MCF 10A (cell line): ENCODE results near the gene MS4A10. TPM values are rescaled to one million over a fixed set of nuclear protein-coding genes. Genes with fewer than 3 reads are reported as not detected.

Source experiments
- BruUV-seq: library from RNA; stranded (reverse); fragments of 400-500 nt; replicated peaks from 2 replicates; lab custom pipeline; 2021; lab: Mats Ljungman, UMichigan
- CTCF ChIA-PET: fragments of 300-600 bp; sonication (Branson Sonifier 250); formaldehyde crosslinking; extraction: SDS; loops from one replicate; lab custom pipeline; 2021; ENCODE audit warnings: antibody characterized with exemption, inconsistent platforms; lab: Yijun Ruan, JAX
- POLR2A ChIA-PET: fragments of 300-600, 350-650 bp; sonication (Branson Sonifier 250); formaldehyde crosslinking; extraction: SDS; loops from one replicate; lab custom pipeline; 2020; ENCODE audit warnings: antibody characterized with exemption, inconsistent platforms; lab: Yijun Ruan, JAX
- DNase-seq: peaks from one replicate; pipeline ENCODE4 v3.0.0-alpha.2; 2018; ENCODE audit not compliant: unreplicated experiment
- H3K27ac Mint-ChIP-seq: one replicate; pipeline ENCODE4 v1.8.0; 2022; ENCODE audit warnings: mild to moderate bottlenecking, low read depth, mixed read lengths; ENCODE audit not compliant: unreplicated experiment
- H3K27me3 Mint-ChIP-seq: one replicate; pipeline ENCODE4 v1.8.0; 2022; ENCODE audit warnings: mixed read lengths; ENCODE audit not compliant: insufficient read depth, unreplicated experiment
- H3K36me3 Mint-ChIP-seq: one replicate; pipeline ENCODE4 v1.8.0; 2022; ENCODE audit warnings: mild to moderate bottlenecking, moderate library complexity, mixed read lengths; ENCODE audit not compliant: insufficient read depth, unreplicated experiment
- H3K4me1 Mint-ChIP-seq: one replicate; pipeline ENCODE4 v1.8.0; 2022; ENCODE audit warnings: mixed read lengths; ENCODE audit not compliant: insufficient read depth, unreplicated experiment
- H3K4me3 Mint-ChIP-seq: one replicate; pipeline ENCODE4 v1.8.0; 2022; ENCODE audit warnings: mild to moderate bottlenecking, moderate library complexity, mixed read lengths; ENCODE audit not compliant: unreplicated experiment
- H3K9me3 Mint-ChIP-seq: one replicate; pipeline ENCODE4 v1.8.0; 2022; ENCODE audit warnings: mixed read lengths; ENCODE audit not compliant: unreplicated experiment
- intact Hi-C: fragments of 100-400 bp; cut with micrococcal nuclease; formaldehyde crosslinking; loops from 2 replicates; pipeline ENCODE4 v1.14.1; 2022
- total RNA-seq: library from RNA; stranded (reverse); gene quantifications from 2 replicates; pipeline ENCODE4 v1.2.3, GENCODE V29; 2022
- TF ChIP-seq, protein P1 (sequence below): fragments of 200-600 bp; IDR thresholded peaks from one replicate; pipeline ENCODE4 v1.8.0; 2022; ENCODE audit warnings: antibody characterized with exemption, mild to moderate bottlenecking; ENCODE audit not compliant: unreplicated experiment

The MS4A10 gene
- total RNA-seq, 1 experiment from 2014 or later = not detected

DNA sequence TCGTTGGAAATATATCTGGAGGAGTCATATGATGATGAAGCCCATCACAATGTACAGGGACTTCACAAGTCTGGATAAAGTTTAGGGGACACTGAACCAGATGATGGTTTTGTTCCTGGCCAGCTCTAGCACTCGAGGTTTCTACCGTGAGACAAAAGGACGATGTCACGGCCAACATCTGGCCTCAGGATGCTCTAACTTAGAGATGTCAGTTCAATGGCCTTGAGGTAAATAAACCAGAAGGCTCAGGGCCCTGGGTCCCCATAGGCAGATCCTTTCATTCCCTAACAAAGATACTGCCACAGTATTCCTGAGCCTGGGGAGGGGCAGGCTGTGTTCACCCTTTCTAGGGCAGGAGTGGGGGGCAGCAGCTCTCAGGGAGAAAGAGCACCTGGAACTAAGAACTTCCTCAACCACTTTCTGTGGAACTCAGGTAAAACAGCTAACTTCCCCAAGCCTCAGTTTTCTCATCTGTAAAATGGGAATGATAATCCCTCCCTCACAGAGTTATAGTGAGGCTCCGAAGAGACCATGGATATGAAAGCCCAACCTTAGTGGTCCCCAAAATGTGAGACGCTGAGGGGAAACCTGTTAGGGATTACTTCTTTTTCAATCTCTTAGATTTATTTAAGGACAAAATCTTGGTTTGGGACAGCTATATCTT is 18.3 kb downstream of the MS4A10 start:
- H3K27ac Mint-ChIP-seq = no peak overlapping the region
- intact Hi-C loops = no loop called here
- TF ChIP-seq, protein P1, sequence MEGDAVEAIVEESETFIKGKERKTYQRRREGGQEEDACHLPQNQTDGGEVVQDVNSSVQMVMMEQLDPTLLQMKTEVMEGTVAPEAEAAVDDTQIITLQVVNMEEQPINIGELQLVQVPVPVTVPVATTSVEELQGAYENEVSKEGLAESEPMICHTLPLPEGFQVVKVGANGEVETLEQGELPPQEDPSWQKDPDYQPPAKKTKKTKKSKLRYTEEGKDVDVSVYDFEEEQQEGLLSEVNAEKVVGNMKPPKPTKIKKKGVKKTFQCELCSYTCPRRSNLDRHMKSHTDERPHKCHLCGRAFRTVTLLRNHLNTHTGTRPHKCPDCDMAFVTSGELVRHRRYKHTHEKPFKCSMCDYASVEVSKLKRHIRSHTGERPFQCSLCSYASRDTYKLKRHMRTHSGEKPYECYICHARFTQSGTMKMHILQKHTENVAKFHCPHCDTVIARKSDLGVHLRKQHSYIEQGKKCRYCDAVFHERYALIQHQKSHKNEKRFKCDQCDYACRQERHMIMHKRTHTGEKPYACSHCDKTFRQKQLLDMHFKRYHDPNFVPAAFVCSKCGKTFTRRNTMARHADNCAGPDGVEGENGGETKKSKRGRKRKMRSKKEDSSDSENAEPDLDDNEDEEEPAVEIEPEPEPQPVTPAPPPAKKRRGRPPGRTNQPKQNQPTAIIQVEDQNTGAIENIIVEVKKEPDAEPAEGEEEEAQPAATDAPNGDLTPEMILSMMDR = no peak
- H3K4me3 Mint-ChIP-seq = no peak overlapping the region
- no TSS peak for BruUV-seq
- H3K4me1 Mint-ChIP-seq = no peaks in the 10 kb centered on the region
- H3K36me3 Mint-ChIP-seq = peaks cover 6% of the 10 kb centered on the region
- DNase-seq = no peak
- ChIA-PET CTCF (interaction anchor here (0.7 to 1.5 kb wide), 5 partner anchors 17 to 885 kb away, joined by 3 to 6 read pairs (median 3); no protein-coding TSS in a partner anchor), POLR2A (no interaction called here)
- no peaks in the 10 kb centered on the region for H3K9me3 Mint-ChIP-seq
- peaks cover 43% of the 10 kb centered on the region for H3K27me3 Mint-ChIP-seq

- H3K27ac Mint-ChIP-seq = no peak overlapping the region
- H3K27me3 Mint-ChIP-seq = peaks cover 9% of the 10 kb centered on the region
- no peak overlapping the region for H3K4me3 Mint-ChIP-seq
- intact Hi-C loops = no loop called here
- ChIA-PET POLR2A (interaction anchor here (0.6 kb wide), 1 partner anchor 241 kb away, joined by 3 read pairs; no protein-coding TSS in a partner anchor), CTCF (interaction anchor here (0.6 kb wide), 1 partner anchor 1616 kb away, joined by 3 read pairs; no protein-coding TSS in a partner anchor)
- H3K9me3 Mint-ChIP-seq = no peaks in the 10 kb centered on the region
- no TSS peak for BruUV-seq
- H3K4me1 Mint-ChIP-seq = no peaks in the 10 kb centered on the region
- TF ChIP-seq, protein P1 = no peak
- peaks cover 6% of the 10 kb centered on the region for H3K36me3 Mint-ChIP-seq
- DNase-seq = no peak
Observed at GRCh38 chr11:60809249-60809648, 24.1 kb downstream of the MS4A10 start.

GRCh38 chr11:60809691-60810090 is 24.6 kb downstream of the MS4A10 start:
- Mint-ChIP-seq H3K4me1 (no peaks in the 10 kb centered on the region), H3K4me3 (no peak overlapping the region), H3K27ac (no peak overlapping the region), H3K27me3 (peaks cover 9% of the 10 kb centered on the region), H3K36me3 (peaks cover 6% of the 10 kb centered on the region), H3K9me3 (no peaks in the 10 kb centered on the region)
- TF ChIP-seq, protein P1 = no peak
- POLR2A ChIA-PET = no interaction called here
- no TSS peak for BruUV-seq
- CTCF ChIA-PET = no interaction called here
- no peak for DNase-seq
- intact Hi-C loops = no loop called here

- no peak overlapping the region for H3K27ac Mint-ChIP-seq
- intact Hi-C loops = no loop called here
- DNase-seq = no peak
- no peaks in the 10 kb centered on the region for H3K9me3 Mint-ChIP-seq
- H3K27me3 Mint-ChIP-seq = peaks cover 9% of the 10 kb centered on the region
- H3K36me3 Mint-ChIP-seq = peaks cover 6% of the 10 kb centered on the region
- BruUV-seq = no TSS peak
- CTCF ChIA-PET = no interaction called here
- POLR2A ChIA-PET = no interaction called here
- no peaks in the 10 kb centered on the region for H3K4me1 Mint-ChIP-seq
- H3K4me3 Mint-ChIP-seq = no peak overlapping the region
- TF ChIP-seq, protein P1 = no peak
Observed at GRCh38 chr11:60810151-60810550, 25.0 kb downstream of the MS4A10 start.
